Measurements from ENCODE around the gene GRK5.

The GRK5 gene

GRCh38 chr10:119333146-119333792 lies 125.9 kb downstream of the GRK5 start:
- no peaks in the 10 kb centered on the region for H3K27me3 ChIP-seq (ENCODE audit: insufficient read depth, low read depth, severe bottlenecking)
- peaks cover 7% of the 10 kb centered on the region; the same call in 1 of the 2 replicates for H3K36me3 ChIP-seq
- no peak for TF ChIP-seq CTCF (IDR thresholded peaks at IDR 0.05; ENCODE audit: low read depth, low read length)
- DNase-seq, result peak; percentile 98
- H3K9me3 ChIP-seq (ENCODE audit: severe bottlenecking), result no peaks in the 10 kb centered on the region
- H3K27ac ChIP-seq, result peak overlapping the region; percentile 87
- no peak overlapping the region for H3K4me3 ChIP-seq (ENCODE audit: low read depth, low read length)

GRCh38 chr10:119335671-119336353 lies 128.4 kb downstream of the GRK5 start:
- no peak for DNase-seq
- Histone ChIP-seq H3K36me3 (peaks cover 7% of the 10 kb centered on the region; the same call in 1 of the 2 replicates), H3K27ac (peak overlapping the region; percentile 87; the same call in 1 of the 2 replicates), H3K27me3 (ENCODE audit: insufficient read depth, low read depth, severe bottlenecking) (no peaks in the 10 kb centered on the region), H3K4me3 (ENCODE audit: low read depth, low read length) (no peak overlapping the region), H3K9me3 (ENCODE audit: severe bottlenecking) (no peaks in the 10 kb centered on the region)
- TF ChIP-seq CTCF (IDR thresholded peaks at IDR 0.05; ENCODE audit: low read depth, low read length), result no peak

GRCh38 chr10:119336599-119336998 lies 129.2 kb downstream of the GRK5 start:
- peaks cover 2% of the 10 kb centered on the region; the same call in 1 of the 2 replicates for H3K36me3 ChIP-seq
- TF ChIP-seq CTCF (IDR thresholded peaks at IDR 0.05; ENCODE audit: low read depth, low read length), result no peak
- peak overlapping the region; percentile 19; the same call in 1 of the 2 replicates for H3K27ac ChIP-seq
- H3K27me3 ChIP-seq (ENCODE audit: insufficient read depth, low read depth, severe bottlenecking), result no peaks in the 10 kb centered on the region
- DNase-seq, result no peak
- no peaks in the 10 kb centered on the region for H3K9me3 ChIP-seq (ENCODE audit: severe bottlenecking)
- no peak overlapping the region for H3K4me3 ChIP-seq (ENCODE audit: low read depth, low read length)

- Histone ChIP-seq H3K9me3 (ENCODE audit: severe bottlenecking) (no peaks in the 10 kb centered on the region), H3K4me3 (ENCODE audit: low read depth, low read length) (no peak overlapping the region), H3K27ac (peak overlapping the region; percentile 19; the same call in 1 of the 2 replicates), H3K27me3 (ENCODE audit: insufficient read depth, low read depth, severe bottlenecking) (no peaks in the 10 kb centered on the region), H3K36me3 (no peaks in the 10 kb centered on the region; the same call in 1 of the 2 replicates)
- no peak for DNase-seq
- TF ChIP-seq CTCF (IDR thresholded peaks at IDR 0.05; ENCODE audit: low read depth, low read length), result no peak
Observed at GRCh38 chr10:119337223-119337622, 129.9 kb downstream of the GRK5 start.

GRCh38 chr10:119337796-119338432 lies 130.5 kb downstream of the GRK5 start:
- no peak for TF ChIP-seq CTCF (IDR thresholded peaks at IDR 0.05; ENCODE audit: low read depth, low read length)
- DNase-seq, result peak; percentile 39
- Histone ChIP-seq H3K4me3 (ENCODE audit: low read depth, low read length) (no peak overlapping the region), H3K27ac (peak overlapping the region; percentile 19; the same call in 1 of the 2 replicates), H3K27me3 (ENCODE audit: insufficient read depth, low read depth, severe bottlenecking) (no peaks in the 10 kb centered on the region), H3K36me3 (no peaks in the 10 kb centered on the region; the same call in 1 of the 2 replicates), H3K9me3 (ENCODE audit: severe bottlenecking) (no peaks in the 10 kb centered on the region)
